ENCODE results near the gene SCAP.
"Not testable (repeated sequence)": the region's sequence is repeated elsewhere in the genome, so short reads cannot be mapped to it uniquely, and the experiment has no call there.

DNA sequence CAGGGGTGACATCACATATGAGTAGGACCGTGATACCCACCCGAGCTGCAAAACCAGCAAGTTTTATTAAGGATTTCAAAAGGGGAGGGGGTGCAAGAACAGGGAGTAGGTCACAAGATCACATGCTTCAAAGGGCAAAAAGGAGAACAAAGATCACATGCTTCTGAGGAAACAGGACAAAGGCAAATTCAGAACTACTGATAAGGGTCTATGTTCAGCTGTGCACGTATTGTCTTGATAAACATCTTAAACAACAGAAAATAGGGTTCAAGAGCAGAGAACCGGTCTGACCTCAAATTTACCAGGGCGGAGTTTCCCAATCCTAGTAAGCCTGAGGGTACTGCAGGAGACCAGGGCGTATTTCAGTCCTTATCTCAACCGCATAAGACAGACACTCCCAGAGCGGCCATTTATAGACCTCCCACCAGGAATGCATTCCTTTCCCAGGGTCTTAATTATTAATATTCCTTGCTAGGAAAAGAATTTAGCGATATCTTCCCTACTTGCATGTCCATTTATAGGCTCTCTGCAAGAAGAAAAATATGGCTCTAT, 16.1 kb downstream of the SCAP start:
- TF ChIP-seq POLR2A (IDR thresholded peaks at IDR 0.05): not testable (repeated sequence)
- TF ChIP-seq, protein P1, sequence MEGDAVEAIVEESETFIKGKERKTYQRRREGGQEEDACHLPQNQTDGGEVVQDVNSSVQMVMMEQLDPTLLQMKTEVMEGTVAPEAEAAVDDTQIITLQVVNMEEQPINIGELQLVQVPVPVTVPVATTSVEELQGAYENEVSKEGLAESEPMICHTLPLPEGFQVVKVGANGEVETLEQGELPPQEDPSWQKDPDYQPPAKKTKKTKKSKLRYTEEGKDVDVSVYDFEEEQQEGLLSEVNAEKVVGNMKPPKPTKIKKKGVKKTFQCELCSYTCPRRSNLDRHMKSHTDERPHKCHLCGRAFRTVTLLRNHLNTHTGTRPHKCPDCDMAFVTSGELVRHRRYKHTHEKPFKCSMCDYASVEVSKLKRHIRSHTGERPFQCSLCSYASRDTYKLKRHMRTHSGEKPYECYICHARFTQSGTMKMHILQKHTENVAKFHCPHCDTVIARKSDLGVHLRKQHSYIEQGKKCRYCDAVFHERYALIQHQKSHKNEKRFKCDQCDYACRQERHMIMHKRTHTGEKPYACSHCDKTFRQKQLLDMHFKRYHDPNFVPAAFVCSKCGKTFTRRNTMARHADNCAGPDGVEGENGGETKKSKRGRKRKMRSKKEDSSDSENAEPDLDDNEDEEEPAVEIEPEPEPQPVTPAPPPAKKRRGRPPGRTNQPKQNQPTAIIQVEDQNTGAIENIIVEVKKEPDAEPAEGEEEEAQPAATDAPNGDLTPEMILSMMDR (IDR thresholded peaks at IDR 0.05): not testable (repeated sequence)
